ENCODE measurements around the gene MAEL.
A peak's percentile ranks its signal among the peaks of the same experiment; 100 is the strongest.
"Not testable (repeated sequence)": the region's sequence is repeated elsewhere in the genome, so short reads cannot be mapped to it uniquely, and the experiment has no call there.

Gene MAEL

DNA sequence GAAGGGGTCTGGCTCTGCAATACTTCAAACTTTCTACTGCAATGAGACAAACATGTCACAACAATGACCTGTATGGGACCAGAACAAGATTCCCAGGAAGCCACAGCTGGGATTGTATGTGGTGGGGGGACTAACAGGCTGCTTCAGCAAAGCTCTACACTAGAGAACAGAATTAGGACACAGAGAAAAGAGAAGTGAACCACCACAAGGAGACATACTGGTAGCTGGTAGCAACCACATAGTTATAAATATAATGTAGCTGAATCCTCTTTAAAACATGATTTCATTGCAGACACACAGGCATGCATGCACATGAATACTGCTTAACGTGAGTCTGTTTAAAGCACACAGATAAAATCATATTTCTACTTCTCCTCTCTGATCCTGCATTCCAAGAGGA, 10.3 kb upstream of the MAEL start:
- DNase-seq, result no peak

- DNase-seq, result no peak
Measured at GRCh38 chr1:166980383-166980782, 8.7 kb upstream of the MAEL start.

DNA sequence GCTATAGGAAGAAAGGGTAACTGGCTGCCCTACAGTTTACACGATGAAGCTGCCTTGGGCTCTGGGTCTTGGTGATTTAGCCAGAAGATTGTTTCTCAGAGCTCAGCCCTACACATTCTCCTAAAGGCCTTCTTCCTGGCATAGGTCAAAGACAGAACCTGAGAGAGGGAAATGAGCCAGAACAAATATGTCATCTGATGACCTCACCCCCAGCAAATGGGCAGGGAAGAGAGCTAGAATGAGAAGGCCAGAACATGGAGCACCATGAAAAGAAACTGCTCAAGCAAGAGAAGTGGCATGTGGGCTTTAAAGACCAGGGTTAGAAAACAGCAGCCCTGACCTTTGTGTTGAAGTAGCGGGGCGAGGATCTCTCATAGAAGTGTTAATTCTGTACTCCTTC, 8.3 kb upstream of the MAEL start:
- no peak for DNase-seq

DNA sequence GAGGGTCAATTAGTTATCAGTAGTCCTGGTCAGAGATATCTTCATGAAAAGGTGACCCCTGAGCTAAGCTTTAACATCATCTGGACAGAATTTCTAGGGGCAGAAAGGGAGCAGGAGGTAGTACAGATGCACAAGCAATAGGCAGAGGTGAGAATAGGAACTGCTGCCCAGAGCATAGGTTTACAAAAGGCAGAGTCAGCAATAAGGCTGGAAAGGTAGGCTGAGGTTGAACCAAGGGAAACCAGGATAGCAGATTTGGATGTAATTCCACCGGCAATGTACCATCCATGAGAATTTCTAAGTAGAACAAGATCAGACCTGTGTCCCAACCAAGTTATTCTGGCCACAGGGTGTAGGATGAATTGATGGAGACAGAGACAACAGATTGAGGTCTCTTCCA, 7.5 kb upstream of the MAEL start:
- no peak for DNase-seq

DNA sequence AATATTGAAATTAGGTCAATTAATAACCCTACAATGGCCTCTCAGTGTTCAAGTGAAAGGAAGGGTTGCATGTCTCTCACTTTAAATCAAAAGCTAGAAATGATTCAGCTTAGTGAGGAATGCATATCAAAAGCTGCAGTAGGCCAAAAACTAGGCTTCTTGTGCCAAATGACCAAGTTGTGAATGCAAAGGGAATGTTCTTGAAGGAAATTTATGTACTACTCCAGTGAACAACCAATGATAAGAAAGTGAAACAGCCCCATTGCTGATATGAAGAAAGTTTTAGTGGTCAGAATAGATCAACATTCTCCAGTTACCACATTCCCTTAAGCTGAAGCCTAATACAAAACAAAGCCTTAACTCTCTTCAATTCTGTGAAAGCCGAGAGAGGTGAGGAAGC, 10.0 kb downstream of the MAEL start:
- no peak for DNase-seq

DNA sequence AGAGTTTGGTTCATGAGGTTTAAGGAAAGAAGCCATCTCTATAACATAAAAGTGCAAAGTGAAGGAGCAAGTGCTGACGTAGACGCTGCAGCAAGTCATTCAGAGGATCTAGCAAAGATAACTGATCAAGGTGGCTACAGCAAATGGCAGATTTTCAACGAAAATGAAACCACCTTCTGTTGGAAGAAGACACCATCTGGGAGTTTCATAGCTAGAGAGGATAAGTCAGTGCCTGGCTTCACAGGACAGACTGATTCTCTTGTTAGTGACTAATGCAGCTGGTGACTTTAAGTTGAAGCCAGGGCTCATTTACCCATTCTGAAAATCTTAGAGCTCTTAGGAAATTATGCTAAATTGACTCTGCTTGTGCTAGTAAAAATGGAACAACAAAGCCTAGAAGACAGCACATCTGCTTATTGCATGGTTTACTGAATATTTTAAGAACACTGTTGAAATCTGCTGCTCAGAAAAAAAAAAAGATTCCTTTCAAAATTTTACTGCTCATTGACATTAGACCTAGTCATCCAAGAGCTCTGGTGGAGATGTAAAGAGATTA, 10.5 kb downstream of the MAEL start:
- DNase-seq, result no peak

GRCh38 chr1:167000546-167000945, 11.5 kb downstream of the MAEL start:
- DNase-seq, result no peak

DNA sequence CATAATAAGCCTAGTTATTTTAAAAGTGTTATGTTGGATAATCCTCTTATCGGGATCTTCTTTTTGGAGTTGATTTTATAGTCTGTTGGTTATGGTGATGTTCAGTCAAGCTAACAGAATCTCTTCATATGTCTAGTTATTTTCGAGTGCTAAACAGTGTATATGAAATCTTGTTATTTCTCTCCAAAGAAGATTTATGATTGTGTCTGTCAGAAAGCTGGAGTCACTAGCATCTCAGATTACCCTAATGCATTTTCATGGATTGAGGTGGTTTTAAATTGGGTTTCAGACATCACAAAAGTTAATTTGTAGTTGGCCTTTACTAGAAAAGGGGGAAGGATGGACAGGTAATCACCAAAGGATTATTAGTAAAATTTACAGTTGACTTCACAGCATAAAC, 13.3 kb downstream of the MAEL start:
- no peak for DNase-seq

DNA sequence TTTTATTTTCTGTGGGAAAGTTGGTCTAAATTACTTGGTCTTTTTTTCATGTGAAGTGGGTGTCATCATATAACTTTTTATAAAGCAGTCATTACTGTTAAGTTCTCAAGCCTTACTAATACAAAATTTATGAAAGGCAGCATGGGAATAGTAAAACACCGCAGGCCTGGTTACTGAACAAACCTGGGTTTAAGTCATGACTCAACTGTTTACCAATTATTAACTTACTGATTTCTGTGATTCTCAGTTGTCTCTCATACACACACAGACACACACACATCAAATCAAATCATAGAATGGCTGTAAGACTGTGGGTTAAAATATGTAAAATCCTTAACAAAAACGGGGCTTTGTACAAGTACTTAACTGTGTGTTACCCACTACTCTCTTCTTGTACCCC, 14.6 kb downstream of the MAEL start:
- no peak for DNase-seq

DNA sequence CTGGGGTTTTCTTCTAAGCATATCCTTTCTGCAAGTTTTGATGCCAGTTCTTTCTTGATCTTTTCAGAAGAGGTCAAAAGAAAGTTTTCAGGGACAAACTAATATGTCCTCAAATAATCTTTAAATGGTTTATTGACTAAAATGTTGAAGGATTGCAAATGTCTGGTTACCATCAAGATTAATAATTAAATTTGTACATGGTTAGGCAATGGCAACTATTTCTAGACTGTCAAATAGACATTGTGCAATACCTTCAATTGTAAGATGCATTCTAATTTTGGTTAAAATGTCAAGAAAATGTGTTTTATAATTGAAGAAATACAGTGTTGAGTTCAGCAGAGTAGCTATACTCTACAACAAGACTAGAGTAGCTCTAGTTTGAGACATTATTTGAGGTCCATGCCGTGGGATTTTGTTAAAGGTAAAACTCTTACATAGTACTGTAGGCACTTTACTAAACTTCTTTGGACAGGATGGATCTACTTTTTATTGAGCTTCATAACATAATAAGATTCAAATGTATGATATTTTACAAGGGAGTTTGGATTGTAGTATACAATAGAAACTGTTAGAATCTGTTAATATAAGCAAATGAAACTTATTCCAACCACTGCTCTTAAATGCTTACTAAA, 22.6 kb downstream of the MAEL start:
- DNase-seq, result no peak

DNA sequence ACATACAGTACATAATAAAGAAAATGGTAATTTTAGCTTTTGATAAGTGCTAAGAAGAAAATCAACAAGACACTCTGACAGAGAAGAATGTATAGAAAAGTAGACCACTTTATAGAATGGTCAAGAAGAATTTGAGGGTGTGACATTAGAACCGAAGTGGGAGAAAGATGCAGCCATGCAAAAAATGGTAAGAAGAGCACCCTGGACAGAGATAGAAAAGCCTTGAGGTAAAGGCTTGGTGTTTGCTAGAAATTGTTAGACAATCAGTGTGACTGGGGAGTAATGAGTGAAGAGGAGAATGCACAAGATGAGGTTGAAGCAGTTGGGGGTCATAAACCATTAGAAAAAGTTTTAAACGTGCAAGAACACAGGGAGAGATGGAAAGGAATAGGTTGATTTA, 23.5 kb downstream of the MAEL start:
- DNase-seq, result no peak

GRCh38 chr1:167013108-167013929, 24.2 kb downstream of the MAEL start:
- DNase-seq, result no peak

- DNase-seq, result no peak
Measured at GRCh38 chr1:167016100-167016750, 27.1 kb downstream of the MAEL start.

- no peak for DNase-seq
Measured at GRCh38 chr1:167022384-167022783, 33.3 kb downstream of the MAEL start.

DNA sequence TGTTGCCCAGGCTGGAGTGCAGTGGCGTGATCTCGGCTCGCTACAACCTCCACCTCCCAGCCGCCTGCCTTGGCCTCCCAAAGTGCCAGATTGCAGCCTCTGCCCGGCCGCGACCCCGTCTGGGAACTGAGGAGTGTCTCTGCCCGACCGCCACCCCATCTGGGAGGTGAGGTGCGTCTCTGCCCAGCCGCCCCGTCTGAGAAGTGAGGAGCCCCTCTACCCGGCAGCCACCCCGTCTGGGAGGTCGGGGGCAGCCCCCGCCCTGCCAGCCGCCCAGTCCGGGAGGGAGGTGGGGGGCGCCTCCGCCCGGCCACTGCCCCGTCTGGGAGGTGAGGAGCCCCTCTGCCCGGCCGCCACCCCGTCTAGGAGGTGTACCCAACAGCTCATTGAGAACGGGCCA, 40.5 kb downstream of the MAEL start:
- DNase-seq, result not testable (repeated sequence)

DNA sequence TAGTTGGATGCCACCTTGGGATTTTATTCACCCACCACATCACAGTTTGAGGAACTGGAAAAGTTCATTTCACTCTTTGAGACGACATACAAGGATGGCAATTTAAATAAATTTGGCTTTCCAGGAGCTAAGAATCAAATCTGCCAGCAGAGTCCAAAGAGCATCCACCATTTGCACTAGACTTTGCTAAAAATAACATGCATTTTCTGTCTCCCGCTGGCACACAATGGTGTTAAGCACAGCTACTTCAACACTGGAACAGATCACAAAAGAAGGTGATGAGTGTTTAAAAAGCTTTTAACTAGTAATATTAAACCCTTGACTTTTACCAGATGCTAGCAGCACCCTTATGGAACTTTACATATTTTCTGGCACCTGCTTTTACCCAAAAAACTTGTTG, 44.6 kb downstream of the MAEL start:
- no peak for DNase-seq

GRCh38 chr1:167043752-167044488, 54.8 kb downstream of the MAEL start:
- peak; percentile 74 for DNase-seq

GRCh38 chr1:167051907-167052306, 62.8 kb downstream of the MAEL start:
- DNase-seq, result no peak

- no peak for DNase-seq
Measured at GRCh38 chr1:167052389-167052788, 63.3 kb downstream of the MAEL start.

DNA sequence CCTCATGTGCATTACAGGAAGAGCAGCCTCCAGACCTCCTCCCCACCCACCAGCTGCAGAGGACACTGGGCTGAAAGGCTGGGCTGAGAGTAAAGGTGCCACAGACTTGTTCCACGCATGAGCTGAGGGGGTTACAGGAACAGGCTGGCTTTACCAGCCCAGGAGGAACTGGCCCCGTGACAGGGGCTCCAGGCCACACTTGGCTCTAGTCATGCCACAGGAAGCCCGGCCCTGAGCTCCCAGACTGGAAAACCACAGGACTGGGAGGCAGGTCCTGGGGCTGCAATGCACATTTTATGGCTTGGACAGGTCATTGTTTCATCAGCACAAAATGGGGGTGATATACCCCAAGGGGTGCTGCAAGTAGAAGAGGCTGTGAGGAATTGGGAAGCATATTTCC, 65.5 kb downstream of the MAEL start:
- no peak for DNase-seq

DNA sequence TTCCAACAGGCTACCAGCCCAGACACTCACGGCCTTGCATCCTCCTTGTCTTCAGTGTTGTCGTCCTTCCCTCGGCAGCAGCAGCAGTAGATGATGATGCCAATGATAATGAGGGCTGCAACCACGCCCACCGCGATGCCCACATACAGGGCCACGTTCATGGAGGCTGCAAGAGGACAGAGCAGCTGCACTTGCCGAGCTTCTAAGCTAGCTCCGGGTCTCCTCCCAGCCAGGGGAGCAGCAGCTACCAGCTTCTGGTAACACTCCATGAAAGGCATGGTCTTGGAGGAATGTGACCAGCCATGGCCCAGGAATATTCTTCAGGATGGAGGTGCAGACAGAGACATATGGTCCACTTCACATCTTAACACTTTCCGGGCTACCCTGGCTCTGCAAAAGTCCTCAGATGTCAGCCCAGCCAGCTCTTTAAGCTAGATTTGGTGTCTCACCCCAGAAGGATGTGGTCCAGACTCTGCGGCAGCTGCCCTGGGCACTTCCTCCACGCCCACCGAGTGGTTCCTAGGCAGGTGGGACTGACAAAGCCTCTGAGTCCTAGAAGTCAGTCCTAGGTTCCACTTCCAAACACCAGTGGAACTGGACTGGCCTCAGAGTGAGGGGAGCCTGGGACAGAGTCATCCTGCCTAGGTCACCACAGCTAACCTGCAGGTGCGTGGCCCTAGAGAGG, 66.0 kb downstream of the MAEL start:
- DNase-seq, result no peak

- DNase-seq, result no peak
Measured at GRCh38 chr1:167056529-167057231, 67.6 kb downstream of the MAEL start.
